HG02588 (cell line): Measurements from ENCODE around the gene CCM2.
"Not testable (repeated sequence)": the region's sequence is repeated elsewhere in the genome, so short reads cannot be mapped to it uniquely, and the experiment has no call there.

Experiments
- ATAC-seq: cut with Tn5 transposase; IDR thresholded peaks from one replicate; pipeline ENCODE4 v1.9.1; 2021; ENCODE audit warnings: mild to moderate bottlenecking, moderate library complexity; ENCODE audit not compliant: unreplicated experiment

The CCM2 gene

GRCh38 chr7:44980393-44981034 lies 19.5 kb upstream of the CCM2 start:
- ATAC-seq: peak; percentile 43

- ATAC-seq: no peak
Measured at GRCh38 chr7:44981035-44981706, 18.8 kb upstream of the CCM2 start.

GRCh38 chr7:44982535-44982923 lies 17.5 kb upstream of the CCM2 start:
- no peak for ATAC-seq

- no peak for ATAC-seq
Measured at GRCh38 chr7:44982970-44983369, 17.0 kb upstream of the CCM2 start.

GRCh38 chr7:44983742-44984477 lies 16.1 kb upstream of the CCM2 start:
- no peak for ATAC-seq

- no peak for ATAC-seq
Measured at GRCh38 chr7:44984478-44984758, 15.6 kb upstream of the CCM2 start.

GRCh38 chr7:44985033-44985695 lies 14.8 kb upstream of the CCM2 start:
- no peak for ATAC-seq

- ATAC-seq: no peak
Measured at GRCh38 chr7:44985900-44986217, 14.1 kb upstream of the CCM2 start.

- peak; percentile 95 for ATAC-seq
Measured at GRCh38 chr7:44986218-44987053, 13.6 kb upstream of the CCM2 start.

GRCh38 chr7:44987457-44987856 lies 12.5 kb upstream of the CCM2 start:
- ATAC-seq: no peak

- ATAC-seq: no peak
Measured at GRCh38 chr7:44987996-44988395, 12.0 kb upstream of the CCM2 start.

- ATAC-seq: no peak
Measured at GRCh38 chr7:44988701-44989100, 11.3 kb upstream of the CCM2 start.

GRCh38 chr7:44989132-44989531 lies 10.9 kb upstream of the CCM2 start:
- no peak for ATAC-seq

GRCh38 chr7:44990109-44991023 lies 9.6 kb upstream of the CCM2 start:
- no peak for ATAC-seq

GRCh38 chr7:44992004-44992795 lies 7.8 kb upstream of the CCM2 start:
- ATAC-seq: not testable (repeated sequence)

- no peak for ATAC-seq
Measured at GRCh38 chr7:44994877-44995554, 5.0 kb upstream of the CCM2 start.

GRCh38 chr7:44995555-44996493 lies 4.2 kb upstream of the CCM2 start:
- no peak for ATAC-seq
